Activated T-helper 9 cell treated with anti-CD3 and anti-CD28 coated beads, Interleukin-2, amount 50 U/mL, for 16 hours (primary cell): ENCODE measurements around the gene ZSCAN5B.
A peak's percentile ranks its signal among the peaks of the same experiment; 100 is the strongest.

ENCODE experiments used
- DNase-seq: peaks from one replicate; pipeline ENCODE4 v3.0.0-alpha.2; 2020; ENCODE audit warnings: low read depth

The ZSCAN5B gene

GRCh38 chr19:56144831-56145230 lies 52.8 kb downstream of the ZSCAN5B start:
- no peak for DNase-seq

- DNase-seq: no peak
These were observed 53.2 kb downstream of the ZSCAN5B start for GRCh38 chr19:56144376-56144775.

DNA sequence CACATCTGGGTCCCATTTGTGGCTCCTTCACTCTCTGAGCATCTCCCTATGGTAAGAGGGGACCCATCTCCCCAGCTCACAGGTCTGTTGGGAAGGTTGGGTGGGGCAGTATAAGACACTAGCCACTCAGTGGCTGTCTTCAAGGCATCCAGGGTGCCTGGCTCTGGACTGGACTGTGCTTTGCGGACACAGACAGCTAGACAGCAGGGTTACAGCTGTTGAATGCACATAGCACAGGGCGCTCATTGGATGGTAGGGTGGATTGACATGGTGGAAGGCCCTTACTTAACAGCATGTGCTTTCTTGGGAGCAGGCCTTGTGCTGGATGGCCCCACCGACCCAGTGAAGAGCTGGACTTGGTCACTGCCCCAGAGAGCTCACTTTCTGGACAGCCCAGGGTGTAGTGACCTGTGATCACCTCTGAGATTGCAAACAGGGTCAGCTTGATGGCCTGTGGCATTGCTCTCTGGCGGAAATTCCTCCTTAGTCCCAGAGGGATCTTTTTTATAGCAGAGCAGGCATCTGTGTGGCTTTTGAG lies 54.6 kb downstream of the ZSCAN5B start:
- DNase-seq: no peak

DNA sequence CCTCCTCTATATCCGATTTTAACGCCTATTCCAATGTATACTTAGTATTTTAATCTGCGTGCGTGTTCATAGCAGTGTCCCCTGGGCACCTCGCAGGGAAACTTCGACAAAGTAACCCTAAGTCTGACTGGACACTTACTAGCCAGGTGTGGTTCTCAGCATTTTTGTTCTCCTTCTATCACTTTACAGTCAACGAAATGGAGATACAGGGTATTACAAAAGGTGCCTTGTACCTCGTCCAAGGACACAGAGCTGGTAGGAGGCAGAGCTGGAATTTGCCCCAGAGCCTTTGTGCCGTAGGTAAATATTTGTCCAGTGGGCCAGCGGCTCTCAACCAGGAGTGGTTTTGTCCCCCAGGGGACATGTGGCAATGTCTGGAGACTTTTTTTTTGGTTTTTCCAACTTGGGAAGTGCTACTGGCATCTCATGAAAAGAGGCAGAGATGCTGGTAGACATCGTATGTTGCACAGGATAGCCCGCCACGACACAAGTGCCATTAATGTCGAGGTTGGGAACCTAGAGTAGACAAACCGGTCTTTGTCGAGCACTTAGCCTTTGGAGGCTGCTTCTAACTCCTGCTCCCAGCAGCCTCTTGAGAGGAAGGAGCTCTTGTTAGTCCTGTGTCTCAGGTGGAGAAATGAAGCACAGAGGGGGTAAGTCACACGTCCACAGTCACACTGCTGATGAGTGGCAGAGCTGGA lies 55.3 kb downstream of the ZSCAN5B start:
- DNase-seq: no peak

- no peak for DNase-seq
These were observed 56.1 kb downstream of the ZSCAN5B start for GRCh38 chr19:56141417-56141993.

DNA sequence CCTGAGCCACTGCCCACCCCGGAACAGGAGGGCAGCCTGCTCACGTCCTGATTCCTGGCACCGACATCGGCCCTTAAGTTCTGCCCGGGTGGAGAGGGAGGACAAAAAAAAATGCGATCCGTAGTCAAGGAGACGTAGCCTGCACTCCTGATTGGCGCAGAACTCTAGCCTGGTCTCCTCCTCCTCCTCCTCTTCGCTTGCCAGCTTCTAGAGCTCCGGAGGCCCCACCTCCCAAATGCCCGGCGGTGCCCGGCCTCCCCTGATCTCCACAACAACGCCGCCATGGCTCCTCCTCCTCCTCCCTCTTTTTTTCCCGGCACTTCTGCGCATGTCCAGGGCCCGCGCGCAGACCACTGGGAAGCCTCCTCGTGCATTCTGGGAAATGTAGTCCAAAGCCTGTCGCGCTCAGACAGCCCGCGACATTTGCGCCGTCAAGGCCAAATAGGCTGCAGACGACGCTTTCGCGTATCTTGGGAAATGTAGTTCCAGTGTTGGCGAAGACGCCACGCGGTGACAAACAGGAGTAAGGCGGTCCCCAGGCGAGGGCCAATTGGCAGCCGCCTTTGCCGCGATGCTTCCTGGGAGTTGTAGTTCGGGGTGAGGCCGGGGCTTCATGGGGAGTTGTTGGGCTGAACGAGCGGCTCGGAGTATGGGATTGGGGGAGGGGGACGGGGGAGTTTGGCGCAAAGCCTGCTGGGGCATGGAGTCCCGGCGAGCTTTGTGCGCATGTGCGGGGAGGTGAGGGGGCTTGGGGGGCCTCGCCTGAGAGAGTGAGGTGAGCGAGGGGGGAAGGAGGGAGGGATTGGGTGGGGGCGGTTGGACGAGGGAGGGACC lies 56.8 kb downstream of the ZSCAN5B start, which contains the start of gene ZNF444:
ZNF444 (plus strand) TSS at position 705 of the 834 bp plus-strand sequence. CDS start 5,625 bp downstream, outside the sequence.
- DNase-seq: peak; percentile 99

- no peak for DNase-seq
These were observed 57.6 kb downstream of the ZSCAN5B start for GRCh38 chr19:56139847-56140582.
